Transverse colon (tissue), 4 donors: ENCODE results near the gene SIT1. TPM values are rescaled to one million over a fixed set of nuclear protein-coding genes. Genes with fewer than 3 reads are reported as not detected.
A peak's percentile ranks its signal among the peaks of the same experiment; 100 is the strongest.

Experiments
- DNase-seq: peaks from one replicate; pipeline ENCODE4 v3.0.0-alpha.2; 2019
- H3K27ac ChIP-seq, 4 donors: fragments of 200-600 bp; sonication (generic); 2 replicates each; pipeline ENCODE4 v1.5.1; 2016 to 2018; ENCODE audit warnings: inconsistent platforms in 4 of 4
- H3K27me3 ChIP-seq: fragments of 200-600 bp; sonication (generic); 2 replicates; pipeline ENCODE4 v1.5.1; 2017; ENCODE audit warnings: inconsistent platforms
- H3K36me3 ChIP-seq, 4 donors: fragments of 200-600 bp; sonication (generic); 2 replicates each; pipeline ENCODE4 v1.5.1; 2017 to 2019; ENCODE audit warnings: inconsistent platforms in 4 of 4
- H3K4me1 ChIP-seq, 4 donors: fragments of 200-600 bp; sonication (generic); 2 replicates each; pipeline ENCODE4 v1.5.1; 2017 to 2020; ENCODE audit warnings: inconsistent platforms in 4 of 4
- H3K4me3 ChIP-seq, 4 donors: fragments of 200-600 bp; sonication (generic); 1 replicate in 1 of 4; 2 replicates in 3 of 4; pipeline versions ENCODE4 v1.5.1 to v1.6.1; 2017 to 2019; ENCODE audit warnings: inconsistent platforms in 4 of 4
- H3K9me3 ChIP-seq, 2 donors: fragments of 200-600 bp; sonication (generic); 2 replicates each; pipeline ENCODE4 v1.5.1; 2017 to 2019; ENCODE audit warnings: inconsistent platforms in 2 of 2
- CTCF ChIP-seq, 5 experiments: fragments of 200-600 bp in 3 of 5; fragments of 450-650 bp in 2 of 5; sonication (generic) in 3 of 5; IDR thresholded peaks; 1 replicate in 2 of 5; 2 replicates in 3 of 5; pipeline ENCODE4 v1.5.1; 2016 to 2017; ENCODE audit warnings: antibody characterized with exemption in 5 of 5, inconsistent platforms in 3 of 5, mild to moderate bottlenecking in 2 of 5, moderate library complexity in 1 of 5
- EP300 ChIP-seq: sonication (generic); formaldehyde crosslinking; IDR thresholded peaks from one replicate; pipeline ENCODE4 v1.6.1; 2017; ENCODE audit warnings: antibody characterized with exemption, low read depth
- POLR2A ChIP-seq: fragments of 450-650 bp; IDR thresholded peaks from one replicate; pipeline ENCODE4 v1.6.1; 2016; ENCODE audit warnings: antibody characterized with exemption, mild to moderate bottlenecking, moderate library complexity
- POLR2AphosphoS5 ChIP-seq, 3 donors: sonication (generic); formaldehyde crosslinking; IDR thresholded peaks; one replicate each; pipeline ENCODE4 v1.6.1; 2016; ENCODE audit warnings: antibody characterized with exemption in 3 of 3
- WGBS, 2 donors: methylation state at CpG; one replicate each; pipeline ENCODE4 v1.1.5; 2018; ENCODE audit warnings: low coverage in 1 of 2; 5-methylcytosine and 5-hydroxymethylcytosine counted together
- in situ Hi-C, 4 donors: fragments of 200-750 bp; cut with MboI; loops; one replicate each; pipeline versions ENCODE4 v1.15.0 to v1.15.1; 2017; ENCODE audit warnings: low sequenced_read_pairs in 3 of 4, low pct_ligation_motif_present in 1 of 4, low pct_unique_long_range_greater_than_20kb in 1 of 4
- intact Hi-C: fragments of 100-400 bp; cut with DNase I; formaldehyde crosslinking; loops from one replicate; pipeline ENCODE4 v1.15.1; 2023; ENCODE audit warnings: low total_unique reads
- total RNA-seq, 4 donors: library from RNA; depleted of rRNA; stranded (reverse); fragments of >200 nt; gene quantifications; one replicate each; pipeline ENCODE4 v1.1.0, GENCODE V29; 2016

Gene SIT1
- total RNA-seq: 1 to 10 TPM in 3 of 4 donors, not detected in 1; 1.2 to 6.7 (median 3.8) TPM

GRCh38 chr9:35650341-35651158, at the start of gene SIT1:
Gene SIT1 (minus strand): TSS chr9:35650931. CDS start chr9:35650853, 78 bp downstream.
- H3K4me3 ChIP-seq: peak within 1 kb of the TSS in 1 of 4 donors; percentile 35
- no peaks in the 10 kb centered on the region for H3K27me3 ChIP-seq
- TF ChIP-seq POLR2AphosphoS5 (IDR thresholded peaks at IDR 0.05) (no peak), POLR2A (no peak), EP300 (no peak), CTCF (IDR thresholded peaks at IDR 0.05) (no peak)
- in situ Hi-C loops (loop anchor here in 1 of 4 donors (10.0 kb wide), 1 partner anchor 94 kb away; the partner anchor contains the start of genes GBA2 and RGP1), intact Hi-C loops (no loop called here)
- H3K4me1 ChIP-seq: peaks cover 4 to 42% (median 26%) of the 10 kb centered on the region in 4 donors
- H3K9me3 ChIP-seq: no peaks in the 10 kb centered on the region
- DNase-seq: no peak
- H3K36me3 ChIP-seq: no peaks in the 10 kb centered on the region
- H3K27ac ChIP-seq: peak within 1 kb of the TSS; percentile 81 to 86 (median 83)
- 66% methylated on average over 18 of the region's 22 CpGs; no CpG with 5 or more reads in 1 of the 2 donors for WGBS, 2 donors

GRCh38 chr9:35700031-35700430, 49.3 kb upstream of the SIT1 start:
- WGBS, 2 donors: 88% methylated on average over 11 of the region's 11 CpGs; no CpG with 5 or more reads in 1 of the 2 donors
- H3K4me3 ChIP-seq: no peak overlapping the region
- no peaks in the 10 kb centered on the region for H3K9me3 ChIP-seq
- no peaks in the 10 kb centered on the region for H3K27me3 ChIP-seq
- peaks cover 0 to 79% (median 34%) of the 10 kb centered on the region in 4 donors for H3K36me3 ChIP-seq
- DNase-seq: no peak
- TF ChIP-seq POLR2AphosphoS5 (IDR thresholded peaks at IDR 0.05) (no peak), POLR2A (no peak), CTCF (IDR thresholded peaks at IDR 0.05) (no peak), EP300 (no peak)
- H3K4me1 ChIP-seq: peaks cover 0 to 19% (median 13%) of the 10 kb centered on the region in 4 donors
- intact Hi-C loops (no loop called here), in situ Hi-C loops (no loop called here)
- peak overlapping the region in 1 of 4 donors; percentile 11 for H3K27ac ChIP-seq

DNA sequence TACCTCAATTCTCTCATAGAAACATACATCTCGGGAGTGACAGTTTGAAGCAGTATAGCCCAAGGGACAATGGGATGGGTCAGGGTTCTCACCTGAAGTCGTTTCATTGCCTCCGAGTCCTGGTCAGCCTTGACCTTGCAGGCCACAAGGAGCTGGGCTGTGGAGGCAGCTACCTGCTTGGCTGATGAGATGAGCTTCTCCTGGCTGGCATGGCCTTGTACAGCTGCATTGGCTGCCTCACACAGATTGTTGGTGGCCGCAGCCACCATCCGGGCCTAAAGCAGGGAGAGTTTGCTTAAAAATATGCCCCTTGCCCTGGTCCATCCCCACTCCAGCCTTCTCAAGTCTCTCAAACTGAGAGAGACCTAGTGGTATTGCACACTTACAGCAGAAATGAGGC, 47.5 kb upstream of the SIT1 start:
- Histone ChIP-seq H3K27ac (peak overlapping the region in 3 of 4 donors; percentile 91 to 95 (median 92)), H3K4me3 (no peak overlapping the region), H3K36me3 (peaks cover 0 to 61% (median 25%) of the 10 kb centered on the region in 4 donors), H3K27me3 (no peaks in the 10 kb centered on the region), H3K9me3 (no peaks in the 10 kb centered on the region), H3K4me1 (peaks cover 0 to 19% (median 13%) of the 10 kb centered on the region in 4 donors)
- WGBS, 2 donors: 89% methylated on average over 5 of the region's 5 CpGs; no CpG with 5 or more reads in 1 of the 2 donors
- TF ChIP-seq CTCF (IDR thresholded peaks at IDR 0.05) (no peak), POLR2A (no peak), EP300 (no peak), POLR2AphosphoS5 (IDR thresholded peaks at IDR 0.05) (no peak)
- in situ Hi-C loops (loop anchor here in 1 of 4 donors (25.0 kb wide), 1 partner anchor 711 kb away; the partner anchor contains the start of gene DNAJB5), intact Hi-C loops (no loop called here)
- no peak for DNase-seq

DNA sequence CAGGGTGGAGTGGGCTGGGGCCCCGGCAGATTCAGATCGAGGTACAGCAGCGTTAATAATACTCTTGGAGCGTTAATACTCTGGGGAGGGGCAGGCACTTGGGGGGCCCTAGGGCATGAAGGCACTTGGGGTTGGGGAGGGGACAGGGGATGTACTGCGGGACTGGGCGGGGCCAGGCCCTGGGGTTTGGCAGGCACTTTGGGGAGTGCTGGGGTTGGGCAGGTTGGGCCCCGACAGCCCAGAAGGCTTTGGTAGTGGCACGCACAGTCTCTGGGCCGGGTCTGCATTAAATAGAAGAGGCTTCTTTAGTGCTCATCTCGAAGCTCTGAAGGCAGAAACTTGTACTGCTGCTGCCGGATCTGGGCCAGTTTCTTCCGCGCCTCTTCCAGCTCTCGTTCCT, 46.8 kb upstream of the SIT1 start:
- TF ChIP-seq CTCF (IDR thresholded peaks at IDR 0.05) (no peak), EP300 (no peak), POLR2A (no peak), POLR2AphosphoS5 (IDR thresholded peaks at IDR 0.05) (no peak)
- peaks cover 0 to 19% (median 13%) of the 10 kb centered on the region in 4 donors for H3K4me1 ChIP-seq
- in situ Hi-C loops (loop anchor here in 1 of 4 donors (25.0 kb wide), 1 partner anchor 710 kb away; the partner anchor contains the start of gene DNAJB5), intact Hi-C loops (no loop called here)
- peak overlapping the region; percentile 52 to 95 (median 92) for H3K27ac ChIP-seq
- peaks cover 0 to 53% (median 22%) of the 10 kb centered on the region in 4 donors for H3K36me3 ChIP-seq
- no peak overlapping the region for H3K4me3 ChIP-seq
- DNase-seq: no peak
- 88 to 89% methylated on average over 3 to 14 of the region's 14 CpGs for WGBS, 2 donors
- no peaks in the 10 kb centered on the region for H3K9me3 ChIP-seq
- no peaks in the 10 kb centered on the region for H3K27me3 ChIP-seq
